Esophagus muscularis mucosa (tissue), 4 donors: Measurements from ENCODE around the gene TPK1. TPM values are rescaled to one million over a fixed set of nuclear protein-coding genes. Genes with fewer than 3 reads are reported as not detected.

Source experiments
- DNase-seq: peaks from one replicate; pipeline ENCODE4 v3.0.0-alpha.2; 2017; ENCODE audit errors: extremely low spot score
- H3K27ac ChIP-seq, 4 donors: fragments of 200-600 bp; sonication (generic); replicated peaks in 1 of 4; 1 replicate in 3 of 4; 2 replicates in 1 of 4; pipeline ENCODE4 v1.5.1; 2016 to 2019; ENCODE audit warnings: mild to moderate bottlenecking in 1 of 4
- H3K27me3 ChIP-seq, 4 donors: fragments of 200-600 bp; sonication (generic); one replicate each; pipeline versions ENCODE4 v1.5.1 to v1.6.0; 2016 to 2019
- H3K36me3 ChIP-seq, 4 donors: fragments of 200-600 bp; sonication (generic); one replicate each; pipeline ENCODE4 v1.5.1; 2016 to 2019
- H3K4me1 ChIP-seq, 4 donors: fragments of 200-600 bp; sonication (generic); one replicate each; pipeline ENCODE4 v1.5.1; 2016 to 2019
- H3K4me3 ChIP-seq, 4 donors: fragments of 200-600 bp; sonication (generic); 1 replicate in 2 of 4; 2 replicates in 2 of 4; pipeline ENCODE4 v1.5.1; 2016 to 2019; ENCODE audit warnings: mild to moderate bottlenecking in 4 of 4, moderate library complexity in 1 of 4
- H3K9me3 ChIP-seq, 4 donors: fragments of 200-600 bp; sonication (generic); 1 replicate in 3 of 4; 2 replicates in 1 of 4; pipeline ENCODE4 v1.5.1; 2016 to 2019
- EP300 ChIP-seq: sonication (generic); formaldehyde crosslinking; IDR thresholded peaks from one replicate; pipeline ENCODE4 v1.6.1; 2017; ENCODE audit warnings: antibody characterized with exemption
- POLR2A ChIP-seq: fragments of 450-650 bp; IDR thresholded peaks from one replicate; pipeline ENCODE4 v1.6.1; 2017; ENCODE audit warnings: antibody characterized with exemption, moderate library complexity, mild to moderate bottlenecking, low read depth
- POLR2AphosphoS5 ChIP-seq, 2 donors: sonication (generic); formaldehyde crosslinking; IDR thresholded peaks; one replicate each; pipeline ENCODE4 v1.6.1; 2017; ENCODE audit warnings: antibody characterized with exemption in 2 of 2
- WGBS: methylation state at CpG from one replicate; pipeline ENCODE4 v1.1.5; 2018; 5-methylcytosine and 5-hydroxymethylcytosine counted together
- intact Hi-C: fragments of 100-400 bp; cut with DNase I; formaldehyde crosslinking; loops from one replicate; pipeline ENCODE4 v1.15.1; 2023
- total RNA-seq, 4 donors: library from RNA; depleted of rRNA; stranded (reverse); fragments of >200 nt; gene quantifications; one replicate each; pipeline versions ENCODE4 v1.1.0 to v1.2.1, GENCODE V29; 2016
- TF ChIP-seq, protein P1 (sequence below), 3 experiments: fragments of 200-600 bp in 2 of 3; fragments of 450-650 bp in 1 of 3; sonication (generic) in 2 of 3; IDR thresholded peaks; one replicate each; pipeline ENCODE4 v1.5.1; 2017 to 2019; ENCODE audit warnings: antibody characterized with exemption in 3 of 3, mild to moderate bottlenecking in 2 of 3, moderate library complexity in 1 of 3

Gene TPK1
- total RNA-seq, 4 donors from 2014 or later = 2.7 to 4.3 (median 3.4) TPM

DNA sequence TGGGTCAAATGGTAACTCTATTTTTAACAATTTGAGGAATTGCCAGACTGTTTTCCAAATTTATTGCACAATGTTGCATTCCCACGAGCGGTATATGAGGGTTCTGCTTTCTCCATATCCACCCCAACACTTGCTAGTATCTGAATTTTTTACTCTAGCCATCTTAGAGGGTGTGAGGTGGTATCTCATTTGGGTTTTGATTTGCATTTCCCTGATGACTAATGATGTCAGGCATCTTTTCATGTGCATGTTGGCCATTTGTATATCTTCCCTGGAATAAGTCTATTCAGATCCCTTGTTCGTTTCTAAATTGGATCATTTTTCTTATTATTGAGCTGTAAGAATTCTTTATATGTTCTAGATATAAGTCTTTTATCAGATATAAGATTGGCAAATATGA is 97.7 kb downstream of the TPK1 start:
- Histone ChIP-seq H3K27ac (no peak overlapping the region), H3K4me1 (no peaks in the 10 kb centered on the region), H3K4me3 (no peak overlapping the region), H3K36me3 (no peaks in the 10 kb centered on the region), H3K9me3 (no peaks in the 10 kb centered on the region), H3K27me3 (no peaks in the 10 kb centered on the region)
- DNase-seq = no peak
- intact Hi-C loops = loop anchor here (10.0 kb wide), 1 partner anchor 97 kb away; the partner anchor contains the start of gene TPK1
- TF ChIP-seq, protein P1, sequence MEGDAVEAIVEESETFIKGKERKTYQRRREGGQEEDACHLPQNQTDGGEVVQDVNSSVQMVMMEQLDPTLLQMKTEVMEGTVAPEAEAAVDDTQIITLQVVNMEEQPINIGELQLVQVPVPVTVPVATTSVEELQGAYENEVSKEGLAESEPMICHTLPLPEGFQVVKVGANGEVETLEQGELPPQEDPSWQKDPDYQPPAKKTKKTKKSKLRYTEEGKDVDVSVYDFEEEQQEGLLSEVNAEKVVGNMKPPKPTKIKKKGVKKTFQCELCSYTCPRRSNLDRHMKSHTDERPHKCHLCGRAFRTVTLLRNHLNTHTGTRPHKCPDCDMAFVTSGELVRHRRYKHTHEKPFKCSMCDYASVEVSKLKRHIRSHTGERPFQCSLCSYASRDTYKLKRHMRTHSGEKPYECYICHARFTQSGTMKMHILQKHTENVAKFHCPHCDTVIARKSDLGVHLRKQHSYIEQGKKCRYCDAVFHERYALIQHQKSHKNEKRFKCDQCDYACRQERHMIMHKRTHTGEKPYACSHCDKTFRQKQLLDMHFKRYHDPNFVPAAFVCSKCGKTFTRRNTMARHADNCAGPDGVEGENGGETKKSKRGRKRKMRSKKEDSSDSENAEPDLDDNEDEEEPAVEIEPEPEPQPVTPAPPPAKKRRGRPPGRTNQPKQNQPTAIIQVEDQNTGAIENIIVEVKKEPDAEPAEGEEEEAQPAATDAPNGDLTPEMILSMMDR (IDR thresholded peaks at IDR 0.05) = no peak
- TF ChIP-seq EP300 (no peak), POLR2AphosphoS5 (IDR thresholded peaks at IDR 0.05) (no peak), POLR2A (no peak)
- WGBS = 46% methylated on average over 3 of the region's 3 CpGs

- no peak for DNase-seq
- WGBS = 62% methylated on average over 1 of the region's 1 CpG
- intact Hi-C loops = loop anchor here (10.0 kb wide), 1 partner anchor 98 kb away; the partner anchor contains the start of gene TPK1
- Histone ChIP-seq H3K9me3 (no peaks in the 10 kb centered on the region), H3K36me3 (no peaks in the 10 kb centered on the region), H3K27ac (no peak overlapping the region), H3K4me1 (no peaks in the 10 kb centered on the region), H3K27me3 (no peaks in the 10 kb centered on the region), H3K4me3 (no peak overlapping the region)
- no peak for TF ChIP-seq EP300
- no peak for TF ChIP-seq POLR2A
- no peak for TF ChIP-seq POLR2AphosphoS5 (IDR thresholded peaks at IDR 0.05)
- TF ChIP-seq, protein P1 (IDR thresholded peaks at IDR 0.05) = no peak
Observed at GRCh38 chr7:144736880-144737493, 98.9 kb downstream of the TPK1 start.

- no peaks in the 10 kb centered on the region for H3K27me3 ChIP-seq
- WGBS = 53% methylated on average over 8 of the region's 8 CpGs
- H3K4me1 ChIP-seq = no peaks in the 10 kb centered on the region
- no peaks in the 10 kb centered on the region for H3K9me3 ChIP-seq
- no peak overlapping the region for H3K4me3 ChIP-seq
- no peaks in the 10 kb centered on the region for H3K36me3 ChIP-seq
- no peak for DNase-seq
- intact Hi-C loops = loop anchor here (10.0 kb wide), 1 partner anchor 99 kb away; the partner anchor contains the start of gene TPK1
- TF ChIP-seq POLR2A (no peak), POLR2AphosphoS5 (IDR thresholded peaks at IDR 0.05) (no peak), EP300 (no peak)
- TF ChIP-seq, protein P1 (IDR thresholded peaks at IDR 0.05) = no peak
- H3K27ac ChIP-seq = no peak overlapping the region
Observed at GRCh38 chr7:144735505-144736276, 100.2 kb downstream of the TPK1 start.

DNA sequence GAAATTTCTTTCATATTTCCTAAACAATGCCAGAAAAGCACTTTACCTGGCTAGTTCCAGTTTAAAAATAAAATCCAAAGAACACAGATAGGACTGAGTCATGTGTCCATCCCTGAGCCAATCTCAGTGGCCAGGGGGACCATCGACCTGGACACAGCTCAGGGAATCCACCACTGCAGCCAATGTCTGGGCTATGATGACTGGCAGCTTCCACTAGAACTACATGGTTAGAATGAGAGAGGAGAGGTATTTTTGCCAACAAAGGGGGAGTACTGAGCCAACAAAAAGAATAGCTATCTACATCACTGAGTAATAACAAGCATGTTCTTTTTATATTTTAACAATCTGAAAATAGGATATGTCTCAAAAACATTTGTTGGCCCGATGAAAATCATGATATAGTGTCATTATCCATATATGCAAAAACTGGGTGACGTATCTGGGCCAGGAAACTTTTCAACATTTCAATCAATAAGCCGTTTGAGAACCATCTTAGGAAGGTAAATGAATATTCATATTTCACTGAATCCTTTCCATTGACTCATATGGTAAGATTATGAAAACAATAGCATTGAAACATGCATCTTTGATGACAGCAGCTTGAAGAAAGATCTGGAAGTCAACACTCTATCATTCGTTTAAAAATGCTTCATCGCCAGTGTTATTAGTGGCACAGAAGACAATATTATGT is 104.0 kb downstream of the TPK1 start:
- no peaks in the 10 kb centered on the region for H3K27me3 ChIP-seq
- H3K4me3 ChIP-seq = no peak overlapping the region
- intact Hi-C loops = loop anchor here (10.0 kb wide), 1 partner anchor 103 kb away; the partner anchor contains the start of gene TPK1
- H3K4me1 ChIP-seq = no peaks in the 10 kb centered on the region
- no peak overlapping the region for H3K27ac ChIP-seq
- no peaks in the 10 kb centered on the region for H3K36me3 ChIP-seq
- 93% methylated on average over 6 of the region's 6 CpGs for WGBS
- no peaks in the 10 kb centered on the region for H3K9me3 ChIP-seq
- TF ChIP-seq POLR2AphosphoS5 (IDR thresholded peaks at IDR 0.05) (no peak), POLR2A (no peak), EP300 (no peak)
- TF ChIP-seq, protein P1 (IDR thresholded peaks at IDR 0.05) = no peak
- no peak for DNase-seq
